ENCODE results near the gene MSI1. TPM values are rescaled to one million over a fixed set of nuclear protein-coding genes. Genes with fewer than 3 reads are reported as not detected.

Gene MSI1
- 15.0 TPM for total RNA-seq

GRCh38 chr12:120368789-120369602, at the start of gene MSI1:
Gene MSI1 (minus strand): TSS chr12:120369164. CDS start chr12:120369091, 73 bp downstream.

GRCh38 chr12:120327593-120327992, 41.4 kb downstream of the MSI1 start, which contains the start of gene PLA2G1B:
Gene PLA2G1B (minus strand): TSS chr12:120327779. CDS start chr12:120327753, 26 bp downstream.

GRCh38 chr12:120301962-120302815, 66.8 kb downstream of the MSI1 start, which contains the start of gene SIRT4:
Gene SIRT4 (plus strand): TSS chr12:120302321. CDS start chr12:120303562, 1,241 bp downstream.

GRCh38 chr12:120292661-120293531, 76.1 kb downstream of the MSI1 start, which contains the start of gene RNU4-1:
Gene RNU4-1 (minus strand): TSS chr12:120293237.

Small RNA genes within 50 kb of the gene (small RNA-seq; reads per million reads assigned to genes)
- gene RNU4-1 (ENCODE audit: low replicate concordance) (1,026 reads per million, percentile 98 among the genes with 10 or more reads in this experiment), gene RNU4-2 (ENCODE audit: low replicate concordance) (2,108 reads per million, percentile 99 among the genes with 10 or more reads in this experiment), gene RNU6-1088P (ENCODE audit: low replicate concordance) (not detected)

Other genes with a start within 250 kb of the MSI1 start
- 97.3 TPM for gene GCN1, start 174.4 kb downstream of the MSI1 start, total RNA-seq
- gene RPLP0, start 168.1 kb downstream of the MSI1 start, total RNA-seq, result 1,587 TPM
- 5.6 TPM for gene PXN, start 103.4 kb downstream of the MSI1 start, total RNA-seq
- gene RNU4-2, start 77.3 kb downstream of the MSI1 start, total RNA-seq, result under 0.01 TPM
- gene RNU4-1, start 75.9 kb downstream of the MSI1 start, total RNA-seq, result under 0.01 TPM
- 2.2 TPM for gene SIRT4, start 66.8 kb downstream of the MSI1 start, total RNA-seq
- gene PLA2G1B, start 41.4 kb downstream of the MSI1 start, total RNA-seq, result not detected
- 329 TPM for gene COX6A1, start 68.9 kb upstream of the MSI1 start, total RNA-seq
- 9.7 TPM for gene TRIAP1, start 77.2 kb upstream of the MSI1 start, total RNA-seq
- 30.0 TPM for gene GATC, start 77.3 kb upstream of the MSI1 start, total RNA-seq
- 93.9 TPM for gene SRSF9, start 100.6 kb upstream of the MSI1 start, total RNA-seq
- 231 TPM for gene DYNLL1, start 126.9 kb upstream of the MSI1 start, total RNA-seq
- gene COQ5, start 160.0 kb upstream of the MSI1 start, total RNA-seq, result 16.6 TPM
- gene RNF10, start 165.2 kb upstream of the MSI1 start, total RNA-seq, result 162 TPM
- 40.4 TPM for gene POP5, start 212.2 kb upstream of the MSI1 start, total RNA-seq